ENCODE measurements around the gene CACNA1E. TPM values are rescaled to one million over a fixed set of nuclear protein-coding genes. Genes with fewer than 3 reads are reported as not detected.

CACNA1E gene
- polyA plus RNA-seq, 3 donors = 0.27 to 0.82 (median 0.37) TPM

DNA sequence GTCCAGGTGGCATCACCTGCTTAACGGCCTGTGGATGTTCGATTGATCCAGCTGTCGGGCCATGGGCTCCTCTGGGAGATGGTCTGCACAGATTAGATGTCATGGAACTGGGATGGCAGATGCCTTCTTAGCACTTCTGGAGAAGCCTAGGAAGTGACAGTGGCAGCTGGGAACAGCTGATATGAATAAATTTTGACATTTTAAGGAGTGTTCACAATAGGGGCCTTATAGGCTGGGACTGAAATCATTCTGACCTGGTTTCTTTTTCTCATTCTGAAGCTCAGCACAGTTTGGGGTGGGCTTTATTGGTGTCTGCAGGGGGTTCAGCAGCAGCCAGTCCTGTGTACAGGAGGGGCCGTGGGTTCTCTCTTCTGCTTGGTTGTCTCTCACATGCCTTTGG is 175.3 kb downstream of the CACNA1E start:
- DNase-seq (ENCODE audit: extremely low read depth in 1 of 11, low read depth in 9 of 11, low spot score in 4 of 11) = no peak

GRCh38 chr1:181659321-181659957 is 176.1 kb downstream of the CACNA1E start:
- peak in 1 of 11 donors; percentile 1 for DNase-seq (ENCODE audit: extremely low read depth in 1 of 11, low read depth in 9 of 11, low spot score in 4 of 11)

- no peak for DNase-seq (ENCODE audit: extremely low read depth in 1 of 11, low read depth in 9 of 11, low spot score in 4 of 11)
These were observed 177.3 kb downstream of the CACNA1E start for GRCh38 chr1:181660621-181661020.

DNA sequence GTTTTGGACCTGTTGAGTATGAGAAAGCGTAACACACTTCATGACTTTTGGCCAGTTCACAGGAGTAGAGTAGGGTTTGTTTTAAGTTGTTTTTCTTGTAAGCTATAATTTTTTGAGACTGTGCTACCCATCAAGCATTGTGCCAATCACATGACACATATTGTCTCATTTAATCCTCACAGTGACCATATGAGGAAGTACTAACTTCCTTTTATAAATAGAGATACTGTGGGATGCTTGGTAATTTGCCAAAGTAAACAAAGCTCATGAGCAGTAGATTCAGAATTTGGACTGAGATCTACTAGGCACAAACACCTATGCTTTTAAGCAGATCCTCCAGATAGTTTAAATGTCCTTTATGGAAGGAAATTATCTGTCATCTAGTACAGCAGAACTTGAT is 178.3 kb downstream of the CACNA1E start:
- DNase-seq (ENCODE audit: extremely low read depth in 1 of 11, low read depth in 9 of 11, low spot score in 4 of 11) = no peak

GRCh38 chr1:181662606-181663005 is 179.3 kb downstream of the CACNA1E start:
- DNase-seq (ENCODE audit: extremely low read depth in 1 of 11, low read depth in 9 of 11, low spot score in 4 of 11) = no peak

DNA sequence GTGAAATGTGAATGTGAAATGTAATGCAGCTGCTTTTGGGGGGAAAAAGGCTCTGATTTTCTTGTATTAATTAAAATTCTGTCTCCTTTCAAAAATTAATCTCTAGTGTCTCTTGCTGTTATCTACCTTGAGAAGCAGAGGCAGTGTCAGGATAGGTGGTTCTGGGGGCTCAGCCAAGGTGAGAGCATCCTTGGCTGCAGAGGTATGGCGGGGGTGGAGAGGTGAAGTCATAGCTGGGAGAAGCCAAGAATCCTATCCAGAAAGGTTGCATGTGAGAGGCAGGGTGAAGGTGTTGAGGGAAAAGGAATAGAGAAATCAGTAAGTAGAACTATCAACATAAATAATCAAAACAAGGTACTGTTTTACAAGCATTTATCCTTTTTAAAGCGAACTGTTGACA is 181.2 kb downstream of the CACNA1E start:
- no peak for DNase-seq (ENCODE audit: extremely low read depth in 1 of 11, low read depth in 9 of 11, low spot score in 4 of 11)

DNA sequence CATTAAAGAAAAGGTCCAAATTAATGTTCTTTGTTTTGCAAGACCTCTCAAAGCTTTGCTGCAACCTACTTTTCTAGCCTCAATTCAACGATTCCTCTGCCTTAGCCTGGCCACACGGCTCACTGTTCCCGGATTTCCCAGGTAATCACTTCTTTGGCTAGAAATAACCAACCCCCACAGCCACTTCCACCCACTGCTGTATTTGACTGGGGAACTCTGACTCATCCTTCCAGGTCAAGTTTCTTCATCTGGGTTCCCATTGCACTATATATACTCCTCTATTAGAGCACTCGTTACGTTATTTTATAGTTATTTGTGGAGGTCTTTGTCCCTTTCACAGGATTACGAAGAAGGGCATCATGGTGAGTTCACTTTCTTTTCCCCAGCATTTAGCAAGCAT is 185.9 kb downstream of the CACNA1E start:
- no peak for DNase-seq (ENCODE audit: extremely low read depth in 1 of 11, low read depth in 9 of 11, low spot score in 4 of 11)

- no peak for DNase-seq (ENCODE audit: extremely low read depth in 1 of 11, low read depth in 9 of 11, low spot score in 4 of 11)
These were observed 191.3 kb downstream of the CACNA1E start for GRCh38 chr1:181674617-181675016.

- no peak for DNase-seq (ENCODE audit: extremely low read depth in 1 of 11, low read depth in 9 of 11, low spot score in 4 of 11)
These were observed 192.0 kb downstream of the CACNA1E start for GRCh38 chr1:181675091-181675917.

GRCh38 chr1:181675918-181676190 is 192.5 kb downstream of the CACNA1E start:
- DNase-seq (ENCODE audit: extremely low read depth in 1 of 11, low read depth in 9 of 11, low spot score in 4 of 11) = no peak

GRCh38 chr1:181676269-181676668 is 193.0 kb downstream of the CACNA1E start:
- peak in 7 of 11 donors; percentile 2 to 19 (median 7) for DNase-seq (ENCODE audit: extremely low read depth in 1 of 11, low read depth in 9 of 11, low spot score in 4 of 11)

DNA sequence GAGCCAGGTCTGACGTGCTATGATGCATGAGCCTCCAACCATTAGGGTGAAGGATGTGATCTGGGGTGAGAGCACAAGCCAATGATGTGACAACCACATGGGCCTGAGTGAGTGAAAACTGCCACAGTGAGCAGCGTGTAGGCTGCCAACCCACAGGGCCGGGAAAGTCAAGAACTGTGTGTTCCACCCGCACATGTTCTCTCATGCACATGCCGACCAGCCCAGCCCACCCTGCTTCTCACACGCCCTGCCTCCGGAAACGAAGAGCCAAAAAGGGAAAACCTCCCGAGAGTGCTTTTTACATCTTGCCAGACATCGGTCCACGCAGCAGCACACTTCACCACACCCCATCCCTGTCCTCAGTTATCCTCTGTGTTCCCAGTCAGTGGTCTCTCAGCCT is 197.0 kb downstream of the CACNA1E start:
- no peak for DNase-seq (ENCODE audit: extremely low read depth in 1 of 11, low read depth in 9 of 11, low spot score in 4 of 11)

- DNase-seq (ENCODE audit: extremely low read depth in 1 of 11, low read depth in 9 of 11, low spot score in 4 of 11) = no peak
These were observed 197.6 kb downstream of the CACNA1E start for GRCh38 chr1:181680871-181681270.

GRCh38 chr1:181685211-181685610 is 201.9 kb downstream of the CACNA1E start:
- DNase-seq (ENCODE audit: extremely low read depth in 1 of 11, low read depth in 9 of 11, low spot score in 4 of 11) = no peak

- no peak for DNase-seq (ENCODE audit: extremely low read depth in 1 of 11, low read depth in 9 of 11, low spot score in 4 of 11)
These were observed 218.6 kb downstream of the CACNA1E start for GRCh38 chr1:181701891-181702290.

- peak in 4 of 11 donors; percentile 3 to 6 (median 4) for DNase-seq (ENCODE audit: extremely low read depth in 1 of 11, low read depth in 9 of 11, low spot score in 4 of 11)
These were observed 221.2 kb downstream of the CACNA1E start for GRCh38 chr1:181704546-181704945.

DNA sequence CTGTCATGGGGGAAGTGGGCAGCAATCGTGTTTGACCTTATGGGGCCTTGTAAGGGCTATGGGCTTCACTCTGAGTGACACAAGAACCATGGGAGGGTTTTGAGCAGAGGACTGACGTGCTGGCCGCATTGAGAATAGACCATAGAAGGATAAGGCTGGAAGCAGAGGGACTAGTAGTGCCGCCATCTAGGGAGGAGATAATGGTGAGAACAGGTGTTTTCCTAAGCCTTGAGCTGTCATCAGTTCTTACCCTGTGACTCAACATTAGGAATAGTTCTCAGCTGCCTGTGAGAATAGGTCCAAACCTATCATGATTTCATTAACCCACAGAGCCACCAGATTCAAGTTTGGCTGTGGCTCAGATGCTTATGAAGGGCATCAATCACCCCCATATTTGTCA is 228.5 kb downstream of the CACNA1E start:
- no peak for DNase-seq (ENCODE audit: extremely low read depth in 1 of 11, low read depth in 9 of 11, low spot score in 4 of 11)

- DNase-seq (ENCODE audit: extremely low read depth in 1 of 11, low read depth in 9 of 11, low spot score in 4 of 11) = no peak
These were observed 229.4 kb downstream of the CACNA1E start for GRCh38 chr1:181712711-181713110.

DNA sequence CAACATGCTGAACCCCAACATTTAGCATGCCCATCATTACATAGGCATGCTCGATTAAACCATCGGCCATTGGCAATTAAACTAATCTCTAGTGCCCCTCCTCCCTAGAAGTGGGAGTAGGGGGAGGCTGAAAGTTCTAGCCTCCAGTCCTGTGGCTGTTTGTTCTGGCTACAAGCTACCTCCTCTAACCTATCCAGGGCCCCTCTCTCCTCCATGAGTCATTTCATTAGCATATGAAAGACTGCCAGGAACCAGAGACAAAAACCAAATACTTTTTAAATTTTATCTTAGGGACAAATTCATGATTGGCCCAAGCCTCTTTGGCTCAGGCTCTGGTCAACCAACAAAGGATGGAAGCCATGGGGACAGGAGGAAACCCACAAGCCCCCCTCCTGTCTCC is 231.1 kb downstream of the CACNA1E start:
- DNase-seq (ENCODE audit: extremely low read depth in 1 of 11, low read depth in 9 of 11, low spot score in 4 of 11) = no peak

GRCh38 chr1:181718034-181718433 is 234.7 kb downstream of the CACNA1E start:
- DNase-seq (ENCODE audit: extremely low read depth in 1 of 11, low read depth in 9 of 11, low spot score in 4 of 11) = no peak
